Ishikawa (cell line): ENCODE measurements around the gene THRB.

Experiments
- TAF1 ChIP-seq: IDR thresholded peaks from 2 replicates; pipeline ENCODE4 v1.6.1; 2012; ENCODE audit warnings: low read depth, mild to moderate bottlenecking
- TF ChIP-seq, protein P1 (sequence below): IDR thresholded peaks from 2 replicates; pipeline ENCODE4 v1.6.1; 2012; ENCODE audit warnings: low read depth, mild to moderate bottlenecking
- TF ChIP-seq, protein P2 (sequence below): IDR thresholded peaks from 2 replicates; pipeline ENCODE4 v1.6.1; 2012

DNA sequence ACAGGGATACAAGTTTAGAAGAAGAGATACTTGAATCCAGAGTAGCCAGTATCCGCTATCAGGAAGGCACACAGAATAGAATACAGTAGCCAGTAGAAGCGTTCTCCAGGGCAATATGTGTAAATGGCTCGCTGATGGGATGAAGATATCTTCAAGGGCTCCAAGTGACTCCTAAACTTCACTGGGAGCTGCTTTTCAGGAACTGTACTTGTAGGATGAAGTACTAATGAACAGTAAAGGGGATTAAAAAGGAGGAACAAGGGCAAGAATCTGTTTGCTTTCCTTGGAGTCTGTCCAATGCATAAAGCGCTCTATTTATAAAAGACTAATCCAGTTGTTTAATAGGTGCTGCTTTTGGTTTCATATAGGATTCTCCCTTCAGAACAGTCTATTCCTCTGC, 78.4 kb downstream of the THRB start:
- TF ChIP-seq, protein P1, sequence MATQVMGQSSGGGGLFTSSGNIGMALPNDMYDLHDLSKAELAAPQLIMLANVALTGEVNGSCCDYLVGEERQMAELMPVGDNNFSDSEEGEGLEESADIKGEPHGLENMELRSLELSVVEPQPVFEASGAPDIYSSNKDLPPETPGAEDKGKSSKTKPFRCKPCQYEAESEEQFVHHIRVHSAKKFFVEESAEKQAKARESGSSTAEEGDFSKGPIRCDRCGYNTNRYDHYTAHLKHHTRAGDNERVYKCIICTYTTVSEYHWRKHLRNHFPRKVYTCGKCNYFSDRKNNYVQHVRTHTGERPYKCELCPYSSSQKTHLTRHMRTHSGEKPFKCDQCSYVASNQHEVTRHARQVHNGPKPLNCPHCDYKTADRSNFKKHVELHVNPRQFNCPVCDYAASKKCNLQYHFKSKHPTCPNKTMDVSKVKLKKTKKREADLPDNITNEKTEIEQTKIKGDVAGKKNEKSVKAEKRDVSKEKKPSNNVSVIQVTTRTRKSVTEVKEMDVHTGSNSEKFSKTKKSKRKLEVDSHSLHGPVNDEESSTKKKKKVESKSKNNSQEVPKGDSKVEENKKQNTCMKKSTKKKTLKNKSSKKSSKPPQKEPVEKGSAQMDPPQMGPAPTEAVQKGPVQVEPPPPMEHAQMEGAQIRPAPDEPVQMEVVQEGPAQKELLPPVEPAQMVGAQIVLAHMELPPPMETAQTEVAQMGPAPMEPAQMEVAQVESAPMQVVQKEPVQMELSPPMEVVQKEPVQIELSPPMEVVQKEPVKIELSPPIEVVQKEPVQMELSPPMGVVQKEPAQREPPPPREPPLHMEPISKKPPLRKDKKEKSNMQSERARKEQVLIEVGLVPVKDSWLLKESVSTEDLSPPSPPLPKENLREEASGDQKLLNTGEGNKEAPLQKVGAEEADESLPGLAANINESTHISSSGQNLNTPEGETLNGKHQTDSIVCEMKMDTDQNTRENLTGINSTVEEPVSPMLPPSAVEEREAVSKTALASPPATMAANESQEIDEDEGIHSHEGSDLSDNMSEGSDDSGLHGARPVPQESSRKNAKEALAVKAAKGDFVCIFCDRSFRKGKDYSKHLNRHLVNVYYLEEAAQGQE = no peak
- TF ChIP-seq, protein P2, sequence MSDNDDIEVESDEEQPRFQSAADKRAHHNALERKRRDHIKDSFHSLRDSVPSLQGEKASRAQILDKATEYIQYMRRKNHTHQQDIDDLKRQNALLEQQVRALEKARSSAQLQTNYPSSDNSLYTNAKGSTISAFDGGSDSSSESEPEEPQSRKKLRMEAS = no peak
- TF ChIP-seq TAF1 = no peak
